IPS DF 6.9 (cell line): Measurements from ENCODE around the gene MCUB.

Source experiments
- DNase-seq: peaks from one replicate; pipeline ENCODE4 v3.0.0-alpha.2; 2013; ENCODE audit warnings: low read depth, low spot score
- H3K27ac ChIP-seq: one replicate; pipeline ENCODE4 v1.5.1; 2013; ENCODE audit warnings: low read length, control low read depth
- H3K27me3 ChIP-seq: 2 replicates; pipeline ENCODE4 v1.6.1; 2013; ENCODE audit warnings: mild to moderate bottlenecking, low read length; ENCODE audit not compliant: control insufficient read depth, insufficient read depth
- H3K36me3 ChIP-seq: 2 replicates; pipeline ENCODE4 v1.6.1; 2013; ENCODE audit warnings: low read length; ENCODE audit not compliant: control insufficient read depth, insufficient read depth
- H3K4me1 ChIP-seq: 2 replicates; pipeline ENCODE4 v1.6.1; 2013; ENCODE audit warnings: low read length; ENCODE audit not compliant: control insufficient read depth, insufficient read depth
- H3K4me3 ChIP-seq: 2 replicates; pipeline ENCODE4 v1.5.1; 2013; ENCODE audit warnings: mild to moderate bottlenecking, low read length
- H3K9me3 ChIP-seq: 2 replicates; pipeline ENCODE4 v1.6.1; 2013; ENCODE audit warnings: low read length, inconsistent platforms; ENCODE audit not compliant: control insufficient read depth, insufficient read depth
- WGBS: extraction: QIAGEN DNeasy Blood & Tissue Kit; methylation state at CpG from one replicate; pipeline ENCODE4 v1.1.7; 2013; ENCODE audit warnings: mixed read lengths, missing lambda C conversion rate; ENCODE audit not compliant: insufficient read length, insufficient coverage; 5-methylcytosine and 5-hydroxymethylcytosine counted together

The MCUB gene

GRCh38 chr4:109723110-109723509 is 163.1 kb downstream of the MCUB start:
- no peaks in the 10 kb centered on the region for H3K9me3 ChIP-seq
- no peaks in the 10 kb centered on the region for H3K27me3 ChIP-seq
- no peak for DNase-seq
- H3K4me3 ChIP-seq, result no peak overlapping the region
- H3K27ac ChIP-seq, result no peak overlapping the region
- no CpG with 5 or more reads among the region's 2 CpGs for WGBS
- no peaks in the 10 kb centered on the region for H3K4me1 ChIP-seq
- no peaks in the 10 kb centered on the region for H3K36me3 ChIP-seq

- Histone ChIP-seq H3K9me3 (no peaks in the 10 kb centered on the region), H3K4me1 (no peaks in the 10 kb centered on the region), H3K27me3 (no peaks in the 10 kb centered on the region), H3K4me3 (peak overlapping the region; percentile 60; the same call in 1 of the 2 replicates), H3K27ac (no peak overlapping the region), H3K36me3 (no peaks in the 10 kb centered on the region)
- no CpG with 5 or more reads among the region's 6 CpGs for WGBS
- DNase-seq, result no peak
Observed at GRCh38 chr4:109728385-109728784, 168.3 kb downstream of the MCUB start.

- no peak overlapping the region for H3K27ac ChIP-seq
- H3K27me3 ChIP-seq, result no peaks in the 10 kb centered on the region
- no peaks in the 10 kb centered on the region for H3K4me1 ChIP-seq
- DNase-seq, result no peak
- no peaks in the 10 kb centered on the region for H3K36me3 ChIP-seq
- peak overlapping the region; percentile 60 for H3K4me3 ChIP-seq
- no peaks in the 10 kb centered on the region for H3K9me3 ChIP-seq
- WGBS, result no CpG with 5 or more reads among the region's 25 CpGs
Observed at GRCh38 chr4:109729117-109729717, 169.2 kb downstream of the MCUB start.

GRCh38 chr4:109729718-109730618 is 169.9 kb downstream of the MCUB start, which contains the start of gene PLA2G12A:
PLA2G12A (minus strand) TSS chr4:109730070; CDS start chr4:109729809, 261 bp downstream.
- Histone ChIP-seq H3K36me3 (no peaks in the 10 kb centered on the region), H3K4me3 (peak within 1 kb of the TSS; percentile 72), H3K4me1 (no peaks in the 10 kb centered on the region), H3K27ac (no peak within 1 kb of the TSS), H3K9me3 (no peaks in the 10 kb centered on the region), H3K27me3 (no peaks in the 10 kb centered on the region)
- DNase-seq, result peak; percentile 66
- WGBS, result no CpG with 5 or more reads among the region's 83 CpGs

- no peak for DNase-seq
- no peaks in the 10 kb centered on the region for H3K36me3 ChIP-seq
- H3K27me3 ChIP-seq, result no peaks in the 10 kb centered on the region
- WGBS, result no CpG with 5 or more reads among the region's 21 CpGs
- H3K9me3 ChIP-seq, result no peaks in the 10 kb centered on the region
- H3K4me1 ChIP-seq, result no peaks in the 10 kb centered on the region
- H3K27ac ChIP-seq, result no peak overlapping the region
- H3K4me3 ChIP-seq, result peak overlapping the region; percentile 72; the same call in 1 of the 2 replicates
Observed at GRCh38 chr4:109730619-109731545, 170.8 kb downstream of the MCUB start.

- H3K4me1 ChIP-seq, result no peaks in the 10 kb centered on the region
- no peak overlapping the region for H3K27ac ChIP-seq
- DNase-seq, result no peak
- no CpG with 5 or more reads among the region's 5 CpGs for WGBS
- no peaks in the 10 kb centered on the region for H3K36me3 ChIP-seq
- no peaks in the 10 kb centered on the region for H3K9me3 ChIP-seq
- H3K27me3 ChIP-seq, result no peaks in the 10 kb centered on the region
- H3K4me3 ChIP-seq, result no peak overlapping the region
Observed at GRCh38 chr4:109733728-109734127, 173.7 kb downstream of the MCUB start.

GRCh38 chr4:109735566-109736365 is 175.7 kb downstream of the MCUB start:
- H3K4me3 ChIP-seq, result no peak overlapping the region
- H3K36me3 ChIP-seq, result no peaks in the 10 kb centered on the region
- H3K9me3 ChIP-seq, result no peaks in the 10 kb centered on the region
- no peaks in the 10 kb centered on the region for H3K4me1 ChIP-seq
- no peak overlapping the region for H3K27ac ChIP-seq
- H3K27me3 ChIP-seq, result no peaks in the 10 kb centered on the region
- DNase-seq, result no peak
- no CpG with 5 or more reads among the region's 7 CpGs for whole genome bisulfite sequencing
